ENCODE results near the gene FMNL2.
"Not testable (repeated sequence)": the region's sequence is repeated elsewhere in the genome, so short reads cannot be mapped to it uniquely, and the experiment has no call there.

Gene FMNL2

DNA sequence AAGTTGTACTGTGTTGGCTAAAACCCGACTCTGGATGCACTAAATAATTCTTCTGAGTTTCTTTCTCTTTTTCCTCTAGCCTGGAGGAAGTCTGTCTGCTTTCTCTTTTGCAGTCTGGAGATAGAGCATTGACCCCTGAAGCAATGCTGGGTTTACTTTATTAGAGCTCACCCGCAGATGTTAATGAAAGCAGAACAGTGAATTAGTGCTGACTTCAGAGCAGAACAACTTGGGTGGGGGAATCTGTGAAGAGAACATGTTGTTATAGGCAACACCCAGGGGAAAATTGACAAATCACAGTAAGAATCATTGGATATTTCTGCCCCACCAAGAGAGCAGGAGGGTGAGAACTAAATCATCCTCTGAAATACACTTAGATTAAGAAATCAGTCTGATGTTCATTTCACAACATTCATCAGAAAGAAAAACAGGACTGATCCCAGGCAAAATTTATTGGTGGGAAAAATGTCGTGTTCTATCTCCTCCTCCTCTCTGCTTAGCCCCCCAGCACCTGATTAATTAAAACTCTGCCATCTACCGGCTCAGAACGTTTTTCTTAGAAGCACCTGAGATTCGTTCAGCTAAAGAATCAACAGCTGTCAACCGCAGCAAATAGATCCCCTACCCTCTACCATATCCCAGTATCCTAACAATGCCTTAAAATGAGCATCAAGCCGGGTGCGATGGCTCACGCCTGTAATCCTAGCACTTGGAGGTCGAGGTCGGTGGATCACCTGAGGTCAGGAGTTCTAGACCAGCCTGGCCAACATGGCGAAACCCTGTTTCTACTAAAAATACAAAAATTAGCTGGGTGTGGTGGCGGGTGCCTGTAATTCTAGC, 165.1 kb downstream of the FMNL2 start:
- DNase-seq: no peak

DNA sequence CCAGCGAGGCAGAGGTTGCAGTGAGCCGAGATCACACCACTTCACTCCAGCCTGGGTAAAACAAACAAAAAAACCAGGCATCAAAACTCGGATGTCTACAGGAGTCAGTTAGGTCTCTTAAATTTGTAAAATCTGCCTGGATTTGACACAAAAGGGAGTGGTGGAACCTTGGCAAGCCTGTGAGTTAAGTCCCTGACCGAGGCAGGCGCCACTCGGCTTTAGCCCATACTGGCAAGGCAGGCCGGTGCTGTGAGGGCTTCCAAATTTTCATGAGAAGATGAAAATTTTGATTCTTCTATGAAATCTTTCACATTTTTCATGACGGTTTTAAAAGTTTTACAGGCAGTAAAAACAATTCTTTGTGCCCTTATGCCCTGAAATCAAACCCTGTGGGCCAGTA, 165.8 kb downstream of the FMNL2 start:
- no peak for DNase-seq

DNA sequence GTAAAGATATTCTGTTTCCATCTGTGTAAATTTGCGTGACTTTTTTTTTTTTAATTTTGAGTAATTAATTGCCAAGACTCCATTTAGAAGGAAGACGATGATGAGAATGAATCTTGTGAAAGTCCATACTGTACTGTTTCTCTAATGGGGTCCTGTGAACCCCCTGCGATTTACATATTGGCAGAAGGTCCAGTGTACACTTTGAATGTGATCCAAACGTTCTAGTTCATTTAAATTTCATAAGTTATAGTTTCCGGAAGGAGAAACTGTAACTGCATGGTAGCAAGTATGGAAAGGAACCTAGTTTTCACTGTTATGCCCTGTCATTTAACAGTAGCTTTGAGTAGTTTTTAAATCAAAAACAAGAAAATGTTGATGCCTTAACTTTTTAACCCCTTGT, 166.7 kb downstream of the FMNL2 start:
- DNase-seq: no peak

DNA sequence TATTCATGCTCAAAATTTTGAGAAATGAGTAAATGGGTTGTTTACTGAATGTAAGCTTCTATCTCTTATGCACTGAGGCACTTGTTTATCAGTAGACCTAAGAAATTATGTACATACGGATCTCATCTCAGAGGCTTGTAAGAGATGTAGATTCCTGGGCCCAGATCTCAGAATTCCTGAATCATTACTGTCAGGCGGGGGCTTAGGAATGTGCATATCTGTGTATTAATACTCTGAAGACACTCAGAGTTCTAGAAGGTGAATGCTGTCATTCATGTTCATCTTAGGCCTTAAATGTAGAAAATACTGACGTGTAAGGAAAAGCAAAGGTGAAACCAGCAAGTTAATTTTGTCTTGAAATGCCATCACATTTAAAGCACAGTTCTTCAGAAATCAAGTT, 169.6 kb downstream of the FMNL2 start:
- no peak for DNase-seq

DNA sequence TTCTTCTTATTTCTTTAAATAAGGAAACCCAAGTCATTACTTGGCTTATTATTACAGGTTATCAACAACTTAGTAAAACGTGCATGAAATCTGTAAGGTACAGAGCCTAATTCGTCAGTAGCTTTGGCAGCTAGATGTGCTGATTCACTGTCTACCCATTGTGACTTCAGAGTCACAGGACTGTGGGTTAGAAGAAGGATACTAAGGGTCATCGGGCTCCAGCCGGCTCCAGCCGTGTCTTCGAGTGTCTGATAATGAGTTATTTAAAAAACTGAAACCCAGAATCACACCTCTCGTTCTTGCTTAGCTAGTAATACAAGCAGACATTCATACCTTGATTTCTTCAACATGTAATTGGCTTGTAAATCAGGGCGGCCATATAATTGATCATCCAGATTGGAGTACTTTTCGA, 170.5 kb downstream of the FMNL2 start:
- no peak for DNase-seq

DNA sequence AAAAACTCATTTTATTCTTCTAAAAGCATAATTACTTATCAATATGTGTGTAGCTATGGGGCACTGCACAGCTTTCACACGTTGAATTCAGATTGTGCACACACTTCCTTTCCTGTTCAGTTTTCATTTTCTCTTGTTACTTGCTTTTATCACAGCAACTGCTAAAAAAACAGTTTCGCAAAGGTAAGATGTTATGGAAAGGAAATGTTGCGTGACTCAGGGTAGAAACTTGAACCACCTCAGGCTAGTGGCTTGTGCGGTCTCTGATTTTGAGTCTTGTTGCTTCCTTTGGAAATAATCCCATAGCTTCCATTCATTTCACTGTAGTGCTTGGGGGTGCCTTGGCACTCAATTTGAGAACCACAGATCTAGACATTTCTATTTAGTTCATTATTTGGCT, 171.9 kb downstream of the FMNL2 start:
- DNase-seq: no peak

DNA sequence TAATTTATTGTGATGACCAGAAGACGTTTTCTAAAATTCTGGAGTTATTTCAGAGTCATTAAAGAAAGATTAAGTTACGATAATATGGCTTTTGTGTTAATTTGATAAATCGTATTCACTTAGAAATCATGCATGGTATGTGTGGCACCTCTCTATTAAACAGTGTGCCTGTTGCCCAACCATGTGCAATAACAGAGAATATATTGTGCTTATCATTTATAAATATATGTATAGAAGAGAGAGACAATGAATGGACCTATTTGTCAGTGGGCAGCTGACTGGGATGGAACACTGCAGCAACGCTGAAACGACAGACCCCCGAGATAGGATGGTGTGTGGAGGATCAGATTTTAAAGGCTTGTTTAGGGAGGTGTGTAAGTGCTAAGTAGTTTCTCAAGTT, 172.9 kb downstream of the FMNL2 start:
- no peak for DNase-seq

DNA sequence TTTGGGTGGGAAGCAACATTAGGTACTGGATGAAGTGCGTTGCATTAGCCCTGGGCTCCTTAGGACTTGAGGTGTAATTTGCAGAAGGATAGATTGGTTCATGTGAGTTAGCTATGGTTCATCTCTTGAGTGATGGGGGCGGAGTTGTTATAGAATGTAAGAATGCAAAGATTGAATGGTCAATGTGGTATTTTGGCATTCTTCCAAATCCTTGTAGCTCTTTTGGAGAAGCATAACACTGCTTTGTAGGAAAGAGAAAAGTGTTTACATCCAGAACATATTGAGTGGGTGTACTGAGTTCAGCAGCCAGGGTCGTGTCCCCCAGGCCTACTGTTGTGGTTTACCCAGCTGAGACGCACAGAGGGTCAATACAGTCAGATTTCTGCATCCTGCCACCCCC, 173.5 kb downstream of the FMNL2 start:
- no peak for DNase-seq

DNA sequence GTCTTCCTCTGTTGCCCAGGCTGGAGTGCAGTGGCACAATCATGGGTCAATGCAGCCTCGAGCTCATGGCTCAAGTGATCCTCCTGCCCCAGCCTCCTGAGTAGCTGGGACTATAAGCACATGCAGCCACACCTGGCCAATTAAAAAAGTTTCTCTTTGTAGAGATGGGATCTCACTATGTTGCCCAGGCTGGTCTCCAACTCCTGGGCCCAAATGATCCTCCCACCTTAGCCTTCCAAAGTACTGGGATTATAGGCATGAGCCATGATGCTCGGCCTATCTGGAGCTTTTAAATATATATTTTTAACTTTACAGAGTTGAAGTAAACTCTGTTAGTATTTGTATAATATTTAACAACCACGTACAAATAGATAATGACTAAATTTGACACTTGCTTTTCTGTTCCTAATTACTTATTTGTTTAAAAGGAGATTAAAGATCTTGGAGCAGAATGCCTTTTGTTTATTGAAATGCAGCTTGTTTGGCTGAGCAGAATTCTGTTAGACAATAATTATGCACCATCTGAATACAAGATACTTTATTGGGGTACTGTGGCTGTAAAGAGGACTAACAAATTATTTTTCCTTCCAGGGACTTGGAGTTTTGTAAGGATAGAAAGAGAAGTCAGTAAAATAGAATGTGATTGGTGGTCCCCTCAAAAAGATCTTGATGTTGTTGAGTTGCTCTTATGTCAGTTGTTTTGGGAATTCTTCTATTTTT, 175.0 kb downstream of the FMNL2 start:
- DNase-seq: no peak

DNA sequence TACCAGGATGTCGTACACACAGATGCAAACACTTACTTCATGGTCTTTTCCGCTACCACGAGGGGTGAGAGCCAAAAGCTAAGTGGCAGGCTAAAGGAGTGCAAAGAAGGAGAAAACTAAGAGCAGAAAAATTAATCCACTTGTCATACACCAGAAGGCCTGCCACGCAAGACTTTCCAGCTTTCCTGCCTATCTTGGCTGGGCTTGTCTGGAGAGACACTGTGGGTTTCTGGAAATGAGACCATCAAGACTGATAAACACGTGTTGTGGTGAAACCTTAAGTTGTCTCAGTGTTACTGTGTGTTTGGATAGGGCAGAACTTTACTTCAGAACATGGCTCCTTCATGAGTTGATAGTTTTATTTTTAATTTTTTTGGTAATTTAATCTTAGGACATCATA, 175.6 kb downstream of the FMNL2 start:
- no peak for DNase-seq

DNA sequence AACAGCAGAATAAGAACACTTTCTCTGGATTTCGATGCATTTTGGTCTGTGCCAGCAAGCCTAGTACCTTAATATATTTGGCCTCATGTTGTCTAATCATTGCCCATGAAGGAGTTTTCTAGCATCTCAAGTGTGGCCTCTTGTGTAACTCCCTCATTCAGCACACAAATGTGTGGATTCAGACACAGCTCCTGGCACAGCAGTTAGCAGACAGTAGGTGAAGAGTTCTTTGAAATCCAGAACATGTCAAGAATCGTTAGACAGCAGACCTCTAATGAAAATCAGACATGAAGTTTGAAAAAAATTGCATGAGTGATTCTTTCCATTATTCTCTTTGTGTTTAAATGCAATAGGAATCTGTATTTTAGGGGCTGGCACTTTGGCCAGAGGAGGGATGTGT, 177.0 kb downstream of the FMNL2 start:
- DNase-seq: no peak

DNA sequence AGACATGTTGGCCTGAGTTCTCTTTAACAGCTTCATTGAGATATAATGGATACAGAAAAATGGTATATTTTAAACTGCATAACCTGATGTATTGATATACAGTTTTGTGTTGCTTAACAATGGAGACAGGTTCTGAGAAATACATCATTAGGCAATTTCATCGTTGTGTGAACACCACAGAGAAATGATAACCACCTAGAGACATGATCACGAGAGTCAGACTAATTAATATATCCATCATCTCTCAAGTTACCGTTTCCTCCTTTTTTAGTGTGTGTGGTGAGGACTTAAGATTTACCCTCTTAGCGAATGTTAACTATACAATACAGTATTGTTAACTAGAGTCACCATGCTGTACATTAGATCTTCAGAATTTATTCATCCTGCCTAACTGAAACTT, 178.1 kb downstream of the FMNL2 start:
- no peak for DNase-seq

DNA sequence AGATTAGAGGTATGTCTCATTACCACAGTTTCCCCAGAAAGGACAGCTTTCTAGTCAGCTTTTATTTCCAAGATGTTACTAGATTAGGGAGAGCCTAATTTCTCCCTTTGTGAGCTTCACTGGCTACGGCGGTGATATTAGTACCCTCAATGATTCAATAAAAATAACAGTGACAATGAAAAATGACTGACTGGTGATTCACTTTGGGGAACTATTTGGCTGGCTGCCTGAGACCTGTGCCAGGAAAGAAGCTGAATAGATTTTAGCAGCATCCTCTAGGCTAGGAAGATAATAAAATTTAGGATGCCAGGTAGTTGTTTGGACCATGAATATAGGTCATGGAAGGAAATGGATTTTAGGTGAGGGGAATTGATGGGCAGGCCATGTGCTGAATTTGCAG, 178.7 kb downstream of the FMNL2 start:
- DNase-seq: no peak

DNA sequence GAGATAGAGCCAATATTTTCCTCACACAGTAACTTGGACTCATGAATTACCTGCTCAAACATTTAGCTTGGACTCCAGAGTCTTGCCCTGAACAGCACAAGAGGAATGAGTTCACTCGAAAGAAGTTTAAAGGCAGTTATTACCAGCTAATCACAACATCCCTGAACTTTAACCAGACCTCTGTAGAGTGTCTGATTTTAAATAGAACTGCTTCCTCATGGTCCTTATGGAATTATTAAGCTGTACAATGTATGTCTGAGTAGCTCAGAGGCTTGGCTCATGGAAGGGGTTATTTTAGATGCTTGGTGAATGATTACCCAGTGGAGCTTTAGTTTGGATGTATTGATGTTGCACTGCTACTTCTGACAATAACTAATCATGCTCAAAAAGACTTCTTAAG, 183.1 kb downstream of the FMNL2 start:
- no peak for DNase-seq

DNA sequence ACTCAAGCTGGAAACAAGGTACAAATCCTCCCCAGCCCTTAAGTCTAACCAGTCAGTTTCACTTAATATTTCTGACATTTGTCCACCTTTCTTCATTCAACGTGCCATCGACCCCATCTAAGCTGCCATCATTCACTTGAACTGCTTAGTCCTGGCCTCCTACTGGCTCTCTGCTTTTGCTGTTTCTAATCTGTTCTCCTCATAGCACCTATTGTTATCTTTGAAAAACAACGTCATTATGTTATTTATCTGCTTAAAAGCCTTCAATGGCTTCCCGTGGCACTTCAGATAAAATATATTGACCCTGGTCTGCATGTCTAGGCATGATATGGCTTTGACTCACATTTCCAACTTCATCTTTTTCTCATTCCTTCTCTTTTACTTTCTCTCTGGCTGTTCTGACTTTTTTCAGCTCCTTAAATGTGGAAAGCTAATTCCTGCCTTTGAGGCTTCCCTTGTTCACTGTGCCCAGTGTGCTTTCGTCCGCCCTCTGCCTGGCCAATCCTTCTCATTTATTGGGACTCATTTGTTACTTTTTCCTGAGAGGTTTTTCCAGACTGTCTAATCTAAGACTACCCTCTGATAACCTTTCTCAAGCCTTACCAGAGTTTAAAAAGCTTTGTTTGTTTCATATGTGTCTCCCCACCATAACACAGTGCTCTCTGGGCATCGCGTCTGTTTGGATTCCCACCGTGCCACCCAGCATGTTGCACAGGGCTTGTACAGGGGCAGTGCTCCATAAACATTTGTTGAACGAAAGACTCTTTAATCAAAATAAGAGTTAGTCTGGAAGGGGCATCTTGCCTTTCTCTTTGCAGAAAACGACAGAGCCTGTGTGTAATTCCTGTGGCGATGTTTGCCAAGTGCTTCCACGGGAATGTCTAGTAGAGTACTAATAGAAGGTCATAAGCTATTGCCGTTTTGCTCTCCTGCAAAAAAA, 183.9 kb downstream of the FMNL2 start:
- no peak for DNase-seq

DNA sequence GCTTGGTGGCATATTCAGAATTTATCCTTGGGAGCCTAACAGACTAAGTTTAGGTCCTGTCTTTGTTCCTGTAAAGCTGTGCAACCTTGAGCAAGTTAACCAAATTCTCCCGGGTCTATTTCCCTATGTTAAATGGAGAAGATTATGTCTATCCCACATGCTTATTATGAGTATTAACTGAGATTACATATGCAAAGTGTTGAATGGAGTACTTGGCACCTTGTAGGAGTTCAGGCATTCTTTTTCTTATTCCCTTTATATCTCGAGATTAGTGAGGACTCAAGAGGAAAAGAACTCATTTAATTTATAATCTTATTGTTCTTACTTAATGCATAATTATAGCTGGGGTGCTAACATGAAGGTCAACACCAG, 184.6 kb downstream of the FMNL2 start:
- DNase-seq: no peak

DNA sequence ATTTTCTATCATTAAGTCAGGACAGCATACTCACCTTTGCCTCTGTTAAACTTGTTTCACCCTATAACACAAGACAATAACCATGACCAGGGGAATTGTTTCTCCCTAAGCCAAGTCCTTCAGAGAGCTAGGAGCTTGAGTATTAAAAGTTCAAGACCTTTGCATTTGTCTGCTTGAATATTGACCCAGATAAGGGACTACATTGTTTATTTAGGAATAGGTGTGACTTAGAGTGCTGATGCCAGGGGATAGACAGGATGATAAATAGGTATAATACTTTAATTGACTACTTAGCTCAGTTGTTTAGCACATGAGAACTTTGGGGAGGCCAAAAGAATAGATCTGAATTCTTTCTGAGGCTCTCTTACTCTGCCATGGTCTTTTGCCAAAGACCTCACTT, 185.8 kb downstream of the FMNL2 start:
- DNase-seq: no peak

DNA sequence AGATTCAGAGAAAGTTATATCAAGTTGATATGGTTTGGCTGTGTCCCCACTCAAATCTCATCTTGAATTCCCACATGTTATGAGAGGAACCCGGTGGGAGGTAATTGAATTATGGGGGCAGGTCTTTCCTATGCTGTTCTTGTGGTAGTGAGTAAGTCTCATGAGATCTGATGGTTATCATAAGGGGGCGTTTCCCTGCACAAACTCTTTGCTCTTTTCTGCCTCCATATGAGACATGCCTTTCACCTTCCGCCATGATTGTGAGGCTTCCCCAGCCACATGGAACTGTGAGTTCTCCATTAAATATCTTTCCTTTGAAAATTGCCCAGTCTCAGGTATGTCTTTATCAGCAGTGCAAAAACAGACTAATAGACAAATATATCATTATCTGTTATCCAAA, 187.5 kb downstream of the FMNL2 start:
- not testable (repeated sequence) for DNase-seq

DNA sequence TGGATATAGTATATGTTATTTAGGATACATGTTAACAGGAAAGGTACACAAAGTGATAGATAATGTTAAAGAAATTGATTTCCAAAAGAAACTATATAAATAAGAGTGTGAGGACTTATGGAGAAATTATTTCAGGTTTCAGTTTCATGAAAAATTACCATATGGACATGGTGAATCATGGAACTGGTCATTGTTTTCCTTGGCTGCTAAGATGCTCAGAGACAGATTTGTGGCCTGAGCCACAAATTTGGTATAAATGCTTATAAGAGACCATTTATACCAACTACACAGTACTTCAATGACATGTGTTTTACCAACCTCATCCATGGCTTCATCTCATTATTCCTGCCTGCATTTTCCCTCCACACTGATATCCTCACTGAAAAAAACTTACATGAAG, 188.1 kb downstream of the FMNL2 start:
- no peak for DNase-seq

DNA sequence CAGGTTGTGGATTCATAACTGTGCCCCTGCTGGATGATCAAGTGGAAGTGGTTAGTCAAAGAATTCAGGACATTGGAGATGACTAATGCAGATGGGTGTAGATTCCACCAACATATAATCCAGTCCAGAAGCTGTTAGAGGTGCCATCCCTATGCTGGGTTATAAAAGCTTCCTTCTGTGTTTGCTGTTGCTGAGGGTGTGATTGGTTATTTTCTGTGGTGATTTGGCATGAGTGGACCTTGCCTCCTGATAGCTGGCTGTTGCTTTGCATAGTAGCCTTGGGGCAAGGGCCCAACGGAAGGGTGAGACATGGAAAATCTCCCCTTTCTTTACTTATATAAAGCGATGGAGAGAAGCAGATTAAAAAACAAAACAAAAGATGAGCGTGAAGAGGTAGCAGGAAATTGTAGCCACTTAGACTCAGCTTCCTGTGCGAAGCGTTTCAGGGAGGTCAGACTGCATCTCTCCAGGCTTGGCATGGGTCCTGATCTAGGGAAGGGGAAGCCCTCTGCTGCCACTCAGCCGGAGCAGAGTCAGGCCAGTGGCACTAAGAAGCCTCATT, 190.4 kb downstream of the FMNL2 start:
- no peak for DNase-seq

DNA sequence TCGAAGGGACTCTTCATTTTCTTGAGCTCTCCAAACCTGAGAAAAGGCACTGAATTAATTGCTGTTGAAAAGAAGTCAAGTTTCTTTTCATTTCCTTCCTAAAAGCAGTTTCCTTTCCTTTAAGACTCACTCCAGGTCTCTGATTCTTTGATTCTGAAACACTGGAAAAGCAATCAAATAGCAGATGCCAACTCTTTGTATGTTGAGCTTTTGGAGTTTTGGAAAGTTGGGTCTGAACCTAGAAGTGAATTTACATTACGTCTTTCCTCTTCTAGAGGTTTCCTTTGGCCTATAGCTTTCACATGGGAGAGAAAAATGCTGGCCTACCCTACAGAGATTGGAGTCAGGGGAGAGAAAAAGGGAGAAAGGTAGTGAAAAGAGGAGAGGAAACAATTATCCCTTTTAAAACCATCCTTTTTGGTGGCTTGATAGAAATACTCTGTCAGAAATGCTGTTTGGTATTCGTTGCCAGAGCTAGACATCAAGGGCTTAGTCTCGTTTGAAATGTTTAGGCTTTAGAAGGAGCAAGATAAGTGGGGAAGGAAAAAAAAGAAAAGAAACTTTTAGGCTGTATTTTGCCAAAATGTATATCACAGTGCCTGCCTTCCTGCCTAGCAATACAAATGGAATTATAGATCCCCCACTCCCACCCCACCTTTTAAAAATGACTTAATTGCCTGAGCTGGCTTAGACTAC, 194.6 kb downstream of the FMNL2 start:
- DNase-seq: no peak

DNA sequence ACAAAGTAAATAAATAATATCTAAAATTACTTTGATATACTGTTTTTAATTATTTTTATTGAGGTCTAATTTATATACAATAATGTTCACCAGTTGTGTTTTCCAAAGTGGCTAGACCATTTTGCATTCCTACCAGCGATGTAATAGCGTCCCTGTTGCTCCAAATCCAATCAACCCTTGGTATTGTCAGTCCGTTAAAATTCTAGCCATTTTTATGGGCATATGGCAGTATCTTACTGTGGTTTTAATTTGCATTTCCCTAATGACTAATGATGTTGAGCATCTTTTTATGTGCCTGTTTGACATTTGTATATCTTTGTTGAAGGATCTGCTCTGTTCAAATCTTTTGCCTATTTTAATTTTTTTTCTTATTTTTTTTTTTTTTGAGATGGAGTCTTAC, 197.3 kb downstream of the FMNL2 start:
- no peak for DNase-seq

Data from activated CD4-positive, CD25-positive, alpha-beta regulatory T cell (primary cell).